Choroid plexus epithelial cell (primary cell): ENCODE results near the gene ARAP2.

ENCODE experiments used
- DNase-seq: peaks from one replicate; pipeline ENCODE4 v3.0.0-alpha.2; 2010; ENCODE audit warnings: low read depth
- H3K4me3 ChIP-seq: 2 replicates; pipeline ENCODE4 v1.5.1; 2011; ENCODE audit warnings: low read depth, mild to moderate bottlenecking, control low read depth, low read length, moderate library complexity
- TF ChIP-seq, protein P1 (sequence below): conservative IDR thresholded peaks from 2 replicates; pipeline ENCODE4 v1.5.1; 2011; ENCODE audit warnings: low read depth, mild to moderate bottlenecking, control low read depth, inconsistent platforms, low read length, moderate library complexity

The ARAP2 gene

DNA sequence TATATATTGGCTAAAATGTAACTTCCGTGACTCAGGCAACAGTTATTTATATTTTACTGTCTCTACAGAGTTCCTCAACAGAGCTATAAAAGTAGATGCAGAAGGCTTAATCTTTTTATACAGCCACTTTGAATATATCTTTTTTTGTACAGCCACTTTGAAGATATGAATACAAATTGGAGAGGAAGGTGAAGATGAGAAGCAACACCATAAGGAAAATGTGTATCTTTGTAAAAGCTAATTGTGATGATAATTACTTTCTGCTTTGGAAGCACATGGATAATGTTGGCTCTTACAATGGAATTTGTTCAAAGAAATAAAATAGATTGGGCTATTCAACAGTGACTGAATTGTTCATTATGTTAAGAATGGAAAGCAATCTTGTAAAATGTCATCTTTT is 205.8 kb downstream of the ARAP2 start:
- DNase-seq: no peak
- no peak overlapping the region for H3K4me3 ChIP-seq

DNA sequence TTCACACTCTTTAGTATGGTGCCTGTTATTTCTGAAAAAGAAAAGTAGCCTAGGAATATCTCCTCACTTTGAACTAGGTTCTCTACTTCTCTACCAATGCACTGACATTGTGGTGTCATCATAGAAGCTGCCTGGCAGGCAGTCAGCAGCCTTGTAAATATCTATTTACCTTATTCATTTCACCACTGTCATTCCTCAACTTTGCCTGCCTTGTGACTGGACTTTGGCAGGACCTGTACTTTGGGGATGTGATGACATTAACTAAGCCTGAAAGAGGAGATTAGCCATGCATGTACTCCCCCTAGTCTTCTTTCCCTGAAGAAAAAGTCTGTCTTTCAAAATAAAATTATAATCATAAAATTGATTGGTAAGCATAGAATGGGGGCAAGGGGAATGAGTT is 207.2 kb downstream of the ARAP2 start:
- no peak overlapping the region for H3K4me3 ChIP-seq
- TF ChIP-seq, protein P1, sequence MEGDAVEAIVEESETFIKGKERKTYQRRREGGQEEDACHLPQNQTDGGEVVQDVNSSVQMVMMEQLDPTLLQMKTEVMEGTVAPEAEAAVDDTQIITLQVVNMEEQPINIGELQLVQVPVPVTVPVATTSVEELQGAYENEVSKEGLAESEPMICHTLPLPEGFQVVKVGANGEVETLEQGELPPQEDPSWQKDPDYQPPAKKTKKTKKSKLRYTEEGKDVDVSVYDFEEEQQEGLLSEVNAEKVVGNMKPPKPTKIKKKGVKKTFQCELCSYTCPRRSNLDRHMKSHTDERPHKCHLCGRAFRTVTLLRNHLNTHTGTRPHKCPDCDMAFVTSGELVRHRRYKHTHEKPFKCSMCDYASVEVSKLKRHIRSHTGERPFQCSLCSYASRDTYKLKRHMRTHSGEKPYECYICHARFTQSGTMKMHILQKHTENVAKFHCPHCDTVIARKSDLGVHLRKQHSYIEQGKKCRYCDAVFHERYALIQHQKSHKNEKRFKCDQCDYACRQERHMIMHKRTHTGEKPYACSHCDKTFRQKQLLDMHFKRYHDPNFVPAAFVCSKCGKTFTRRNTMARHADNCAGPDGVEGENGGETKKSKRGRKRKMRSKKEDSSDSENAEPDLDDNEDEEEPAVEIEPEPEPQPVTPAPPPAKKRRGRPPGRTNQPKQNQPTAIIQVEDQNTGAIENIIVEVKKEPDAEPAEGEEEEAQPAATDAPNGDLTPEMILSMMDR: no peak
- DNase-seq: no peak

More for the DNA sequence above, 205.8 kb downstream of the ARAP2 start:
- TF ChIP-seq, protein P1: no peak

DNA sequence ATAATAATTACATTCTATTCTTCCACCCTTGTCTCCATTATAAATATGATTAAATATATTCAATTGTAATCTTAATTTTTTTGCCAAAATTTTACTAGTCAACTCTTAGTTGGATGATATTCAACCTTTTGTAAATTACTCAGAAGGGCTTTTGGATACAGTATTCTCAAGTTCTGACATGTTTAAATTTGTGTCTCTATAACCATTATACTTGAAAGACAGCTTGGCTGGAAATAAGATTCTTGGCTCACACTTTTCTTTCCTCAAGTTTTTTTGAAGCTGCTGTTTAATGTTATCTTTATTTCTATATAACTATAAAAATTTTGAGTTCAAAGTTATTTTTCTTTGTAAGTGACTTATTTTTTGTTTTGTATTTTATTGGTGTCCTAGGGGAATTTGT is 214.4 kb downstream of the ARAP2 start:
- H3K4me3 ChIP-seq: no peak overlapping the region
- TF ChIP-seq, protein P1: no peak
- no peak for DNase-seq

DNA sequence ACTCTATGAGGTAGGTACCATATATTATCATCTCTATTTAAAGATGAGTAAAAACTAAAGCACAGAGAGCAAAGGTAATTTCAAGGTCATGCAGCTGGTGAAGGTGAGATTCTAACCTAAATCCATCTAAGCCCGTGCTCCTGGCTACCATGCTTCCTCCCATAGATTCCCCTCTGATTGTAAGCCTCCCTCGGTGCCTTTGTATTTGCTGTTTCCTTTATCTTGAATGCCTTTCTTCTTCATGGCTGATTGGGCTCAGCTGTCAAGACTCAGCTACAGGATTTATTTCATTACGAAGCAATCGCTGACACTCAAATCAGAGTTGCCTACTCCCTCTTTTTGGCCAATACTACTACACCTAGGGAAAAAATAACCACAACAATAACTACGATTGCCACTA is 217.1 kb downstream of the ARAP2 start:
- TF ChIP-seq, protein P1: no peak
- H3K4me3 ChIP-seq: no peak overlapping the region
- no peak for DNase-seq

DNA sequence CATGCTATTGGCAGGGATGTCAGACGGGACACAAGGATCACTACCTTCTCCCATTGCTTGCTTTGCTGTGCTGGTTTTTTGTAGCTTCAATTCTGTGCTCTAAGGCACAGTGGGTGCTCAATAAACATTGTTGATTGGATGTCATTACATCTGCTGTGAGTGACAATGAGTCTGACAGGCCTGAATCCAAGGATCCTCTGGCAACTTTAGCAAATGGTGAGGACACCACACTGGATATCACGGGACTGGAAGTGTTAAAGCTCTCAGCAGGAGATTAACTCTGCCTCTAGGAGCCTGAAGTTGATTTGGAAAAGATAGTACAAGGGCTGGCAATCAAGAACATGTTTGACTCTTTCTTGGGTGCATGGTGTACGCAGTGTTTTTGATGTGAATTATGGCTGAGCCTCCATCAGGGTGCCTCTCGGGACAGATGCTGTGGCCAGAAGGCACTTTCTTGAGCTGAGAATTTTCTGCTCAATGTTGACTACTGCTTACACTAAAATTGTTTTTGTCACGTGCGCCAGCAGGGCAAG is 217.9 kb downstream of the ARAP2 start:
- DNase-seq: no peak
- TF ChIP-seq, protein P1: no peak
- H3K4me3 ChIP-seq: no peak overlapping the region

DNA sequence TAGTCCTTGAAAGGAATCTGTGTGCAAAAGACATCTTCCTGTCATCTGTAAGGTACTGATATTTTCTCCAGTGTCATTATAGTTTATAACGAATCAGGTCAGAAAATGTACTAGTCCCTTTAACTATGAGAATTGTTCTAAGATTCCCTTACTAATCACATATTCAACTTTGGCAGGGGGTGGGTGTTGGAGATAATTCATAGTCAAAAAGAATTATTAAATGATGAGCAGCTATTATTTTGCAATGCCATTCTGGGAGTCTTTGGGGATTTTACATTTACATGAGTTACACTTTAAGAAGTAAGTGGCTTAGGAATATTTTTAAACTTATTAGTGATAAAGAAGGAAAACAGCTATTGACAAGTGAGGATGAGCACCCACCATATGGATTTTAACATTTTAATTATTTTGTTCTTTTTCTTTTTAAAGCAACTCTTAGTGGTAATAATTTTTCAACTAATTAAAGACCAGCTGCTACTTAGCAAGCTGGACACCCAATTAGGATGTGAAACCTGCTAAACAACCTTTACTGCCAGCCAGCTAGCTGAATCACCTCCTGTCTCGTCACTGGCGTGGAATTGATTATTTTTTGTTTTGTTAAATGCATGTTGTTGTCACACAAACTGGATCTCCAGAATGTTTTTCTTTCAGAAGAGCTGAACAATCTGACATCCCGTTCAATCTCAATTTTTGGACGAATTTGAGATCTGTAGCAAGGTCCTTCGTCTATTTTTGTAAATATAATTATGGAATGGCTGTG is 219.2 kb downstream of the ARAP2 start:
- no peak for DNase-seq
- no peak overlapping the region for H3K4me3 ChIP-seq
- TF ChIP-seq, protein P1: no peak

DNA sequence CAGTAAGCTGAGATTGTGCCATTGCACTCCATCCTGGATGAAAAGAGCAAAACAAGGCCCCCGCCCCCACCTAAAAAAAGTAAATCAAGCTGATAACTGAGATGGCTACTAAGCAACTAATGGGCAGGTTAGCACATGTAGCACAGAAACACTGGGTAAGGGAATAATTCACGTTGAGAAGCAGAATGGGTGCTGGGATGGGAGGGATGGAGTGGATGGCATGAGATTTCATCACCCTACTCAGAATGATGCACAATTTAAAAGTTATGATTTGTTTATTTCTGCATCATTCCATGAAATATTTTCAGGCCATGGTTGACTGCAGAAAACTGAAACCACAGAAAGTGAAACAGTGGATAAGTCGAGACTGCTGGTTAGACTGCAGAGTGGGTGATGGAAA is 224.0 kb downstream of the ARAP2 start:
- no peak for DNase-seq
- H3K4me3 ChIP-seq: no peak overlapping the region
- TF ChIP-seq, protein P1: no peak
